HG03060 (cell line): Measurements from ENCODE around the gene PRKN.

ENCODE experiments used
- ATAC-seq: cut with Tn5 transposase; IDR thresholded peaks from one replicate; pipeline ENCODE4 v1.9.1; 2021; ENCODE audit warnings: low read depth, moderate number of reproducible peaks; ENCODE audit not compliant: unreplicated experiment

PRKN gene

DNA sequence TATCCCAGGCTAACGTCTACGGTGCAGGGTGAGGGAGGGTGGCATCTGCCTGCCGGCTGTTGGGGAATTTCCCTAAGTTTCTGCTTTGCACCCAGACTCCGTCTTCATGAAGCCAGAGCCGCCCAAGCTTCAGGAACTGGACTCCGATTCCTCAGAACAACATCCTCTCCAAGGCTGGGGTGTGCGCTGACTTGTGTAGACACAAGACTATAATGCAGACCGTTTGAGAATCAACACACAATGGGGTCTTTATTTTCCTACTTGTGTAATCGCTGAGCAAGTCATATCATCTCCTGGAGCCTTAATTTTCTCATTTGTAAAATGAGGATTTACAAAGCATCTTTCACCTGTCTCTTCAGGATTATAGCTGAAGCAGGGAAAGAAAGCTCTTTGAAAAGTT lies 1293.2 kb downstream of the PRKN start:
- ATAC-seq: no peak

DNA sequence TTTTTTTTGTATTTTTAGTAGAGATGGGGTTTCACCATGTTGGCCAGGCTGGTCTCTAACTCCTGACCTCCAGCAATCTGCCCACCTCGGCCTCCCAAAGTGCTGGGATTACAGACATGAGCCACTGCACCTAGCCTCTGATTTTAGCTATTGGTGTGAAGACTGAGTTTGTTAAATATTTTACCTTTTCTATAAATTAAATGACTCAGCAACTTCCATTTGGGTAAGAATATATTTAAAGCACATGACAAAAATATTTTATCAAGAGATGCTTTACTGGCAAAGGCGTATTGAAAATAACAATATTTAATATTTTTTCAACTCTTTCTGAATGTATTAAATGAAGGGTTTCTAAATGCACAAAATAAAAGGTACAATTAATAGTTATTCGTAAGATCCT lies 1295.0 kb downstream of the PRKN start:
- no peak for ATAC-seq

DNA sequence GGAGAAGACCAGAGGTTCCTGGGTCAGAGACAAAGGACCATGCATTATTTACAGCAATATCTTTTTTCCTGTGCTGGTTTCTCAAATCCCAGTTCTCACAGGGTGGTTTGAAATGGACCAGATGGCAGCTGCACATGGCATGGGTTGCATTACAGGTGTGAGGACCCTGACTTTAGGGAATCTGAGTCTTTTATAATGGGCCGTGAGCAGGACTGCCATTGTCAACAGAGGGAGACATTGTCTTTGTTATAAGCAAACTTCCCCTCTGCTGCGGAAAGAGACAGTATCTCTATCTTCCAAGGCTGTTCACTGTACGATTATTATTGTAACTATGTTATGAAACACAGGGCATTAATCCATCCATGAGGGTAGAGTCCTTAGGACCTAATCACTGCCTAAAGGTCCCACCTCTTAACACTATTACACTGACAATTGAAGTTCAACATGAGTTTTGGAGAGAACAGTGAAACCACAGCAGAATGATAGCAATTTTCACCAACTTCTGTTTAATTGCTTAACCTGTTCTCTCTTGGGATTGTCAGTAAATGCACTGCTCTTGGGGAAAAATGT lies 1297.6 kb downstream of the PRKN start:
- ATAC-seq: no peak

DNA sequence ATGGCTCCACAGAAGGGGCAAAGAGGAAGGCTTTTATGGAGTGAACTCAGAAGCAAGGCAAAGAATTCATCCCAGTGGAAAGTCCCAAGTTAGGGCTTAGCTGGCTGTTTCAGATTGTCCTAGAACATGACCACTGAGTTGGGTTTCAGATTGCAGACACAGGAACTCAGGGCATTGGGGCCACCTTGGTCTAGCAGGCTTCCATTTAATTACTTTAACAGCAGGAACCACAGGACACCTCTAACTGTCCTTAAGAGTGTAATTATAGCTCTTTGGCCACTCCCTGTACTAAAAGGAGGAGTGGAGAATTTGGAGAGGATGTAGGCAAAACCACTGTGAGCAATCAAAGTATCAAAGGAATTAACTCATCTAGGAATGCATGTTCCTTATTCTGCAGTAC lies 1303.1 kb downstream of the PRKN start:
- ATAC-seq: no peak

DNA sequence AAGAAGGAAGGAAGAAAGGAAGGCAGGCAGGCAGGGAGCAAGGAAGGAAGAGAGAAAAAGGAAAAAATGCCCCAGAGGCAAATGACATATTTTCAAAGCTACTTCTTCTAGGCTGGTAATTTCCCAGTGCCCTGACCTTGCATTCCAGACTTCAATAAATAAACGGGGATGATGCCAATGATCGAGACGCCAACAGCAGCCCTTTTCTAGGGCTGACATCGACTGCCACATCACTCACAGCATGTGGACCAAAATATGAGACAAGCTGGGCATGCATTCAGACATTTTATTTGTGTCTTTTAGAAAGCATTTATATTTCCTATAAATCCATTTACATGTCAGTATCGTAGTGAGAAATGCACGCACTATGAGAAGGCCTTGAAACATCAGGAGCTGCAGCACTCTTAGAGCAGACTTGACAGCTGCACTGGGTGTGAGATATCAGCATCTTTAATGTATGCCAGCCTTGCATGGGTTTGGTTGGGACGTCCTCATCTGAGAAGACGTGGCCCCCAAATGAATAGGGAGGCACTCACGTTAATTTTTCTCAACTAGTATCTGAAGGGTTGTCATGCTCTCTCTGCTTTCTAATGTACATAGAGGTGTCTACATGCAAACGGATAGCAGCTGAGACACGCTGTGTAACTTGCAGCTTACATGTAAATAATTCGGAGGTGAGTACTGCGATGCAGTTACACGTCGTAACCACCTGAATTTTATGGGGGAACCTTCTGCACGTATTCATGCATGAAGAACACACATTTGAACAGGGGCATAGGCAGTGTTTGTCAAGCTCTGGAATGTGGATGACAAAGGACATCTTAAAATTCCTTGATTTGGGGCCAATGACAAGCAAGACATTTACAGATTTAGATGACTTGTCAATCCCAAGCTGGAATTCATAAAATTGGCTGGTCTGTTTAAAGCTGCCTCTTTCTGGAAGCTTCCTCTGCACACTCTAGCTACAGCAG lies 1304.6 kb downstream of the PRKN start:
- ATAC-seq: no peak

DNA sequence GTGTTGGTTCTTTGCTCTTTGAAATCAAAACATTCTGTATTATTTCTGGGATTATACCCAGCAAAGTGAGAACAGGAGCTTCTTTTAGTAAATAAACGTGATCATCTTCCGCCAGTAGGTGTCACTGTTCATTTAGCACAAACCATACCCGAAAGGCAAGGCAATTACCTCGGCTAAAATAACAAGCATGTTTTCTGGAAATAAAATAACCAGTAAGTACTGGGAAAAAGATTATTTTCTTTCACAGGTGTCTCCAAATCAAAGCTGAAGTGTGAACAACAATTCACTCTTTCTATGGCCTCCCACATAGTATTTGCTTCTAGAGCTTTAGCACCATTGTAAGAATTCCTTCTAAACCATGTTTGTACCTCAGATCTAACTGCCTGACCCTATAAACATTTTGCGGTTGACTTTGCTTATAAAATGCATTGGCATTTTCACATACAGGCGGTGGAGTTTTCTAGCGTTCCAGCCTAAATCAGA lies 1309.1 kb downstream of the PRKN start:
- ATAC-seq: peak; percentile 59

DNA sequence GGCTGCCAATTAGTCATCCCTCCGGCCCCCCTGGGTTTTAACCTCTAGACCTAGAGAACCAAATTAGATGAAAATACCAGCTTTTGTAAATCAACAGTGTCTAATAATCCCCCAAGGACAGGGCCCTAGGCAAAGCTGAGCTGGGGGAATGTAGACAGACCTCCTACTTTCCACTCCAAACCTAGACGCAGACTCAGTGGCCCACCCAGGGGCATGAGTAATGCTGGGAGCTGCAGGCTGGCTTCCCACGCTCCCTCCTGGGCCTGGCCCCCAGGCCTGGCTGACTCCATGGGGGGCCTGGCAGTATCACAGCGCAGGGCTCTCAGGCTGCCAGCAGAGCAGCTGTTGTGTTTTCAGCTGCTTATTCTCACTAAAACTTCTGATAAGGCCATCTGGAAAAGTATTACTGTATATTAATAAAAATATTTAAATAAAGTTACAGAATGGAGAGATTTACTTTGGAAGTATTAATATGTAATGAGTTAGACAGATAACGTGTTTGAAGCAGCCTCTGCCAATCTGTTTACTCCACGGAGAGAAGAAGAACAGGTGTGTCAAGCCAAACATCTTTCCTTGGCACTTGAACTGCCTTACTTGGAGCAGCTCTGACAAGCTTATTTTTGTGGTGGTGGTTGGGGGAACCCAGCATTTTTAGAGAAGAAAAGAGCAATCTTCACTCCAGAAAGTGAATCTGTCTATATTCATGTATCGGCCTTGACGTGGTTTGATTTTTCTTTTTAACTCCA lies 1309.7 kb downstream of the PRKN start:
- no peak for ATAC-seq

DNA sequence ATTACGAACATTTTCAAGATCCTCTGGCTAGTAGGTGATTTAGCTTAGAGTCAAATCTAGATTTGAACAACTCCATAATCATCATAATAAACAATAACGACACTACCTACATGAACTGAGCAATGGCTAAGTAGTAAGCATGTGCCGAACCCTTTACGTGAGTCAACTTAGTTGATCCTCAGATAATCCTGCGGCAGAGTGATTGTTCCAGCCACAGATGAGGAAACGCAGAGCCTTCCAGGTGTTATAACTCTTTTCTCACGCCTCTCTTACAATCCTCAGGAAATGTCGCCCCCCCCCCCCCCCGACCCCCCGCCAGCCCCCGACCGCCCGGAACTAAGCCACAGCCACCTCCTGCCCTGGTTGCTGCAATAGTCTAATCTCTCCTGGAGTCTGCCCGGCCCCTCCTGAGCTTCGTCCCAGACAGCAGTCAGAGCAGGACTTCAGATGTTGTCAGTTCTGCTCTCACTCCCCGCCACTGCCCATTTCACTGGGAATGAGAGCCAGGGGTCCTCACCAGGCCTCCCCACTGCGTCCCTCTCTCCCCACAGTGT lies 1312.2 kb downstream of the PRKN start:
- ATAC-seq: no peak

DNA sequence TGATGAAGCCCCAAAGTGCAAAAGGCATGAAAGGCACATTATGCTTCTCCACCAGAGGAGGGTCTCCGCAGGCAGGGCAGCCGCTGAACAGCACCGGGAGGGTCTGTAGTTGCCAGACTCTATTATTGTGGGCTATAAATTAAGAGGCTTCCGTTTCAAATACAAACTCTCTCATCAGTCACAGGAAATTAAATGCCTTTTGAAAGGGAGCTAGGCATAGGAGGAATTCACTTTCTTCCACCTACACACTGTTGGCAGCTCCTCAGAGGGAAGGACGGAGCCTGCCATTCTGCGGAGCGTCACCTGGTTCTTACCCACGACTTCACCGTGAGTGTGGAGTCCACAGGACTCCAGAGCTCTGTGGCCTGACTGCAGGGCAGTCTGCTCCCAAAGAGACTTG lies 1312.9 kb downstream of the PRKN start:
- ATAC-seq: no peak

DNA sequence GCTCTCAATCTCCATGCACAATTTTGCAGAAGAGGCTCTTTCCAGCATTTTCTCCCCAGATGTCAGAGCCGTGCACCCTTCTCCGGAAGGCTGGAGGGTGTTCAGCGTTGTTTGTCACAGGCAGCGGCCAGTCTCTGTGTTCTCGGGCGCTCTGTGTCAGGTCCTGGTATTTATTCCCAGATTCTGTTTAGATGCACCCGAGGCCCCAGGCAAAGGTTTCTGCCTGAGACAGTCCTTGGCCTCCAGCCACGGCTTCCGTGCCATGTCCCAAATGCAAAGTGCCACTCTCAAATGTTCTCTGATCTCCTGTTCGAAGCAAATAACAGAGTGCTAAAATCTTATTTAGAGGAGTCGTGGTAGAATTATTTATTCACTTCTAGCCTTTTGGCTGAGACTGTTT lies 1313.4 kb downstream of the PRKN start:
- no peak for ATAC-seq

DNA sequence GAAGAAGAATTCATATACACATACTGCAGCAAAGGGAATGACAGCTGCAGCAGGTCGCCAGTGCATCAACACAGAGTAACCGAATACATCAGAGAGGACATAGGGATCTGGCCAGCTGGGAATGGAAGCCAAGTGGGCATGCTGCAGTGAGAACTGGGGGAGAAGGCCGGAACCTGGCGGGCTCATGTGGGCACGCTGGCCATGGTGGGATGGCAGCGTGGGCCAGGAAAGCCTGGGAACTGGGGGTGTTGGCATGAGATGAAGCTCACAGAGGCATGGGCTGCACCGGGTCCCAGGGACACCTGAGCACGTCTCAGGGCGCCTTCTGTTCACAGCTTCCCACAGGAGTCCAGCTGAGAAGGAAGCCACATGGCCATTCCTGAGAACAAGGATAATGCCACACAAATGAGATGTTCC lies 1314.2 kb downstream of the PRKN start:
- no peak for ATAC-seq

DNA sequence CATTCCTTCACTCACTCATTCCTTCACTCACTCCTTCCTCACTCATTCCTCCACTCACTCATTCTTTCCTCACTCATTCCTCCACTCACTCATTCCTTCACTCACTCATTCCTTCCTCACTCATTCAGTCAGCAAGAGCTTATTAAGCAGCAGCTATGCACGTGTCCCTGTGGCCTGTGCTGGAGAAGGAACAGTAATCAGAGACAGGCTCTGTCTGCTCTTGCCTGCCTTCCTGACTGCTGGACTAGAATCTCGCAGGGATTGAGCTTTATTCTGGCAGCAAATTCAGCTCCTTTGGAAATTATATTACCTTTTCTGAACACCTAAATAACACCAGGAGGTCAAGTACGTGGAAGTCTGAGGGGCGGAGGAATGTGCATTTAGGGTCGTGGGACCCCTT lies 1314.8 kb downstream of the PRKN start:
- no peak for ATAC-seq

DNA sequence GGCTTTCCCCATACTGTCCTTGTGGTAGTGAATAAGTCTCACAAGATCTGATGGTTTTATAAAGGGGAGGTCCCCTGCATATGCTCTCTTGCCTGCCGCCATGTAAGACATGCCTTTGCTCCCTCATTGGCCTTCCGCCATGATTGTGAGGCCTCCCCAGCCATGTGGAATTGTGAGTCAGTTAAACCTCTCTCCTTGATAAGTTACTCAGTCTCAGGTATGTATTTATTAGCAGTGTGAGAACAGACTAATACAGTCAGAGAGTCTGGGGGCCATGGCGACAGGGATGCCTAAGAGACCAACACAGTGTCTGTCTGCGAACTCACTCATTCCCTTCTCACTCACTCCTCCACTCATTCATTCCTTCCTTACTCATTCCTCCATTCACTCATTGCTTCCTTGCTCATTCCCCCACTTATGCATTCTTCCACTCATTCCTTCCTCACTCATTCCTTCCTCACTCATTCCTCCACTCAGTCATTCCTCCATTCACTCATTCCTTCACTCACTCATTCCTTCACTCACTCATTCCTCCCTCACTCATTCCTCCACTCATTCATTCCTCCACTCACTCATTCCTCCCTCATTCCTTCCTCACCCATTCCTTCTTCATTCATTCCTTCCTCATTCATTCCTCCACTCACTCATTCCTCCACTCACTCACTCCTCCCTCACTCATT lies 1316.2 kb downstream of the PRKN start:
- ATAC-seq: no peak

DNA sequence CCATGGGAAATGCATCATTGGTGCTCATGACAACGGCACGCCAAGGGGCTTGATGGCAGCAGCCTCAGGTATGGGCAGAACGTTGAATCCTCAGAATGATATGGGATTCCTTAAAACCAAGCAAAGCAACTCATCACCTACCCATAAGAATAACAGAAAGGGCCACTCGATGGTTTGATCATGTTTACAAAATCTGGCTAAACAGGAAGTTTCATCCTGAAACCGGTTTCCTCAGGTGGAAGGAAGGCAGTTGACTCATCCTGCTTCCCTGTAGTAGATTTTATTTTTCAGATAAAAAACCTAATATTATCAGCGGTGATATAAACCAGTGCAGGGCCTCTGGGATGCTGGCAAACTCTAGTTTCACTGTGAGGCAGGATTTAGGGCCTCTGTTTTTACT lies 1316.8 kb downstream of the PRKN start:
- ATAC-seq: no peak

DNA sequence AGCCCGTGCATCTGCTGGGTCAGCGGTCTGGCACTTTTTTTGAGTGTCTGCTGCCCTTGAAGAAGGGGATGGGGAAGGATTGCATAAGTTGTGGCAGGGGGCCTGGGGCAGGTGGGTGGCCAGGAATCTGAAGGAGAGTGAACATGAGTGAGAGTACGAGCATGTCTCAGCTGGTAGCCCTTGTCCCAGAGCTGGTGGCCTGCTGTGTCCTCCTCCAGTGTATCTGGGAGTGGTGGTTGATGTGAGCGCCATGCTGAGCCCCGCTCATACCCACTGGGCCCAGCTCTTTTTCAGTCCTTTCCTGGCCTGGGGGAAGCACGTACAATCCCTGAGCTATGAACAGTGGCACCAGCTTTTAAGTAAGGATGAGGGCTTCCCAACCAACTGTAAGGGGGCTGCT lies 1317.5 kb downstream of the PRKN start:
- no peak for ATAC-seq

DNA sequence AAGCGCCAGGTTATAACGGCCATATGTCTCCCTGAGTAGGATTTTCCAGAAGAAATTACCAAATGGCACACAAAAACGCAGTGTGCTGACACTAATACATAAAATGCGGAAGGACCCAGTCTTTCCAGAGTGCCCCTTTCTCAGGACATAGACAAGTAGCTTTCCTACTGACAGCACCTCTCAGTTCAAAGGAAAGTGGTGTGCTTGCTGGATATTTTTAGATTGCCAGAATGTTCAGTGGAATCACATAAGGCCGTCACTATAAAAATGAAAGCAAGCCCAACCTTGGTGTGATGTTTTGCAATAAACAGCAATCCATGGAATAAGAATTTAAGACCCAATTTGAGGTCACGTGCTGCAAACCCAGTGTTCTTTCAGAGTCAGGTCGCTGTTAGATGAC lies 1318.2 kb downstream of the PRKN start:
- no peak for ATAC-seq

DNA sequence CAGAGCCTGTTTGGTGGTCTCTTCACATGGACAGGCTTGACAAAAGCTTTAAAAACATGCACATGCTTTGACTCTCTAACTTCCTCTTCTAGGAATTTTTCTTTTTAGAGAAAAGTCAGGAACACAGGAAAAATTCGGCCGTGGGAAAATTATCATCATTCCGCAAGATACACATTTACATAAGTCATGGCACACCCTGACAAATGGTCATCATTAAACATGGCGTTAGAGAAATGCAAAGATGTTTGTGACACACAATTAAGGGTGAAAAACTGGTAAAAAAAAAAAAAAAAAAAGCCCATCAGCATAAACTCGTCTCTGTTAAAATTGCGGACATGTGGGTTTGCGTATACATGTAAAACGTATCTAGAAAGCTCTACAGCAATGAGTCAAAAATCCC lies 1319.5 kb downstream of the PRKN start:
- no peak for ATAC-seq

DNA sequence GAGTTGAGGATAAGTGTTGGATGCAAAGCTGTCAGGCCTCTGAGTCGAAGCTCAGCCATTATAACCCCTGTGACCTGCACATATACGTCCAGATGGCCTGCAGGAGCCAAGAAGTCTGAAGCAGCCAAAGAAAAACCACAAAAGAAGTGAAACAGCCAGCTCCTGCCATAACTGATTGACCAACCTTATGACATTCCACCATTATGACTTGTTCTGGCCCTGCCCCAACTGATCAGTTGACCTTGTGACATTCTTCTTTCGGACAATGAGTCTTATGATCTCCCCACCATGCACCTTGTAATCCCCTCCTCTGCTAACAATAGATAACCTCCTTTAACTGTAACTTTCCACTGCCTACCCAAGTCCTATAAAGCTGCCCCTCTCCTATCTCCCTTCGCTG lies 1320.0 kb downstream of the PRKN start:
- ATAC-seq: peak; percentile 58

DNA sequence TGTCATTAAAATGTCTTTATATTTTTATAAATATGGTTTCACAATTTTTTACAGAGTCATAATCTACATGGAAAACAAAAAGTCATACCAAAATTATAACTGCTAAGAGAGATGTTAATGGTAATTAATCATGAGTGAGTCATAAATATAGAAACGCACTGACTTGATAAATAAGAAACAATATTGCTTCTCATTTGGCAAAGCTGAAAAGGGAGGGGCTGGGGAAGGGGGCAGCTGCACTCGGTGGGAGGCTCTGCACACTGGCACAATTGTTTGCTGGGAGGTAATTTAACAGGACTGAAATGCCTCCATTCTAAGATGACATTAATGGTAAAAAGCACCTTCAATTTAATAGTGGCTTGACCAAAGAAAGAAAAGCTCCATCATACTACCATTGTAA lies 1320.5 kb downstream of the PRKN start:
- ATAC-seq: no peak

DNA sequence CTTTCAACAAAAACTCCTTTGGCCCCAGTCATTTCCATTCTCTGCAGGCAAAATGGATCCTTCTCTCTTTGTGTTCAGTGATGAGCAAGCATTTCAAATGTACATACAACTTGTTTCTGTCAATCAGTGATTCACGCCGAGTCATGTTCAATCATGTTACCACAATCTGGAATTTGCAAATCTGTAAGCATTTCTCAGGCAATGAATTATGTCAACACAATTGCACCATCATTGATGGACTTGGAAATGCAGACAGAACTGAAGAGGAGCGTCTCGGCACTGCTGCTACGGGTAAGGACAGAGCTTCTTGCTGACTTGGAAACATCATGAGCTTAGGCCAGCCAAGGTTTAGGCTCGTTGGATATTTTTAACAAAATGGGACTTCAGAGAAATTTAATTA lies 1320.9 kb downstream of the PRKN start:
- no peak for ATAC-seq
